ENCODE measurements around the gene AGBL1.

The AGBL1 gene

GRCh38 chr15:86711476-86711875, 631.8 kb downstream of the AGBL1 start:
- DNase-seq (ENCODE audit: low spot score), result no peak

- no peak for DNase-seq (ENCODE audit: low spot score)
Measured at GRCh38 chr15:86714241-86714640, 634.6 kb downstream of the AGBL1 start.

- DNase-seq (ENCODE audit: low spot score), result no peak
Measured at GRCh38 chr15:86725628-86726027, 646.0 kb downstream of the AGBL1 start.

- DNase-seq (ENCODE audit: low spot score), result no peak
Measured at GRCh38 chr15:86735247-86736040, 655.8 kb downstream of the AGBL1 start.

GRCh38 chr15:86741917-86742316, 662.2 kb downstream of the AGBL1 start:
- no peak for DNase-seq (ENCODE audit: low spot score)

- no peak for DNase-seq (ENCODE audit: low spot score)
Measured at GRCh38 chr15:86743283-86743903, 663.7 kb downstream of the AGBL1 start.

- DNase-seq (ENCODE audit: low spot score), result no peak
Measured at GRCh38 chr15:86744198-86744780, 664.6 kb downstream of the AGBL1 start.

- no peak for DNase-seq (ENCODE audit: low spot score)
Measured at GRCh38 chr15:86751116-86751515, 671.4 kb downstream of the AGBL1 start.

- DNase-seq (ENCODE audit: low spot score), result no peak
Measured at GRCh38 chr15:86754846-86755245, 675.2 kb downstream of the AGBL1 start.

- no peak for DNase-seq (ENCODE audit: low spot score)
Measured at GRCh38 chr15:86756688-86757087, 677.0 kb downstream of the AGBL1 start.

GRCh38 chr15:86759800-86760523, 680.3 kb downstream of the AGBL1 start:
- no peak for DNase-seq (ENCODE audit: low spot score)

GRCh38 chr15:86762874-86763273, 683.2 kb downstream of the AGBL1 start:
- no peak for DNase-seq (ENCODE audit: low spot score)

GRCh38 chr15:86764021-86764420, 684.4 kb downstream of the AGBL1 start:
- no peak for DNase-seq (ENCODE audit: low spot score)

- DNase-seq (ENCODE audit: low spot score), result no peak
Measured at GRCh38 chr15:86765281-86765680, 685.6 kb downstream of the AGBL1 start.

GRCh38 chr15:86772369-86773059, 692.8 kb downstream of the AGBL1 start:
- DNase-seq (ENCODE audit: low spot score), result no peak

- no peak for DNase-seq (ENCODE audit: low spot score)
Measured at GRCh38 chr15:86773736-86774135, 694.1 kb downstream of the AGBL1 start.

- DNase-seq (ENCODE audit: low spot score), result no peak
Measured at GRCh38 chr15:86776145-86776544, 696.5 kb downstream of the AGBL1 start.

- DNase-seq (ENCODE audit: low spot score), result no peak
Measured at GRCh38 chr15:86796521-86796920, 716.9 kb downstream of the AGBL1 start.

- DNase-seq (ENCODE audit: low spot score), result no peak
Measured at GRCh38 chr15:86797135-86797534, 717.5 kb downstream of the AGBL1 start.

- no peak for DNase-seq (ENCODE audit: low spot score)
Measured at GRCh38 chr15:86799226-86799625, 719.6 kb downstream of the AGBL1 start.

GRCh38 chr15:86802244-86802643, 722.6 kb downstream of the AGBL1 start:
- no peak for DNase-seq (ENCODE audit: low spot score)

- no peak for DNase-seq (ENCODE audit: low spot score)
Measured at GRCh38 chr15:86804406-86804805, 724.7 kb downstream of the AGBL1 start.

Measured in left forelimb (tissue), 1 donor.